Suprapubic skin (tissue), 3 donors: ENCODE results near the gene FOSL1.

Experiments
- CTCF ChIP-seq, 2 donors: fragments of 200-600 bp in 1 of 2; fragments of 450-650 bp in 1 of 2; sonication (generic) in 1 of 2; IDR thresholded peaks; one replicate each; pipeline ENCODE4 v1.5.1; 2016 to 2019; ENCODE audit warnings: antibody characterized with exemption in 2 of 2, mild to moderate bottlenecking in 1 of 2, moderate library complexity in 1 of 2
- EP300 ChIP-seq: sonication (generic); formaldehyde crosslinking; IDR thresholded peaks from one replicate; pipeline ENCODE4 v1.6.1; 2017; ENCODE audit warnings: antibody characterized with exemption
- POLR2A ChIP-seq, 2 donors: fragments of 450-650 bp; IDR thresholded peaks; one replicate each; pipeline ENCODE4 v1.6.1; 2017; ENCODE audit warnings: antibody characterized with exemption in 2 of 2, mild to moderate bottlenecking in 2 of 2, moderate library complexity in 2 of 2

DNA sequence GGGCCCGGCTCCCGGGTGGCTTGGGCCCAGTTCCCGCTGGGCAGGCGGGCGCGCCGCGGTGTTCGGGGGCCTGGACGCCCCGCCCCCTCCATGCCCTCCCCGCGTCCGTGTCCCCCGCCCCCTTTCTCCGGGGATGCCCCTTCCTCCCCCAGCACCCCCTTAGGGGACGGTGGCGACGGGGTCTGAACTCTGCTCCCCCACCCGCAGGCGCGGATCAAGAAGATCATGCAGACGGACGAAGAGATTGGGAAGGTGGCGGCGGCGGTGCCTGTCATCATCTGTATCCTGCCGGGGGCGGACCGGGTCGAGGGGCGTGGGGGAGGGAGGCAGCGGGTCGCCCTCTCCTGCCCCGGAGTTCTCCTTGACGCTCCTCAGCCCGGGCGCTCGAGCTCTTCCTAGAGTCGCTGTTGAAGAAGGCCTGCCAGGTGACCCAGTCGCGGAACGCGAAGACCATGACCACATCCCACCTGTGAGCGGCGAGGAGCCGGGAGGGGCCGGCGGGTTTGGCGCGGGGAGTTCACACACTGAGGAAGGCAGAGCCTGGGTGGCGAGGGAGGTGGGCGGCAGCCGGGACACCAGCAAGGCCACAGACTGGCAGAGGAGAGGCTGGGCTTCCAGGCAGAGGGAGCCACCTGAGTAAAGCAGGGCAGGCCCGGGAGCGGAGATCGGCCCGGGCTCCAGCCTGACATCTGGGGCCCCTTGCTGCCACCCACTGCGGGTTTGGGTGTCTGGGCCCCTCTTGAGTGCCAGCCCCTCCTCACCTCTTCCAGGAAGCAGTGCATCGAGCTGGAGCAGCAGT lies 19.6 kb upstream of the FOSL1 start:
- TF ChIP-seq POLR2A (IDR thresholded peaks at IDR 0.05) = no peak
- no peak for TF ChIP-seq CTCF (IDR thresholded peaks at IDR 0.05)
- no peak for TF ChIP-seq EP300
